Uterus (tissue), 2 donors: ENCODE measurements around the gene CYGB.

ENCODE experiments used
- POLR2A ChIP-seq, 2 donors: fragments of 450-650 bp; IDR thresholded peaks; one replicate each; pipeline ENCODE4 v1.6.1; 2016; ENCODE audit warnings: antibody characterized with exemption in 2 of 2, mild to moderate bottlenecking in 1 of 2, moderate library complexity in 1 of 2
- TF ChIP-seq, protein P1 (sequence below), 4 experiments: fragments of 200-600 bp in 2 of 4; fragments of 450-650 bp in 2 of 4; sonication (generic) in 2 of 4; IDR thresholded peaks; one replicate each; pipeline ENCODE4 v1.5.1; 2016 to 2019; ENCODE audit warnings: antibody characterized with exemption in 4 of 4, mild to moderate bottlenecking in 2 of 4, moderate library complexity in 1 of 4

DNA sequence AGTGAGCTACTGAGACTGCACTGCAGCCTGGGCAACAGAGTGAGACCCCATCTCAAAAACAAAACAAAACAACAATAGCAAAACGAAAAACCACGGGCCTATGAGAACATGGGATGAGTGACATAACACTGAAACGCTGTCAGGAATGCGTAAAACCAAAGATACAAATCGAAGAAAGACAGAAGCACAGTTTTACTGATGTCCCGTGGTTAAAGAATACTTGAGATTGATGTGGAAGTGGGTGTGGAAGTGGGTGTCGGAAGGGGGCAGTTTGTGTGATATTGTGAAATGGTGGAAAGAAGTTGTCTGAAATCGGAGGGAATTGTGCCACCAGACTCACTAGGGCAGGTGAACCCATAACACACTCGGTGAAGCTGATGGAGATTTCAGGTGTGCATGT lies 38.7 kb upstream of the CYGB start:
- TF ChIP-seq, protein P1, sequence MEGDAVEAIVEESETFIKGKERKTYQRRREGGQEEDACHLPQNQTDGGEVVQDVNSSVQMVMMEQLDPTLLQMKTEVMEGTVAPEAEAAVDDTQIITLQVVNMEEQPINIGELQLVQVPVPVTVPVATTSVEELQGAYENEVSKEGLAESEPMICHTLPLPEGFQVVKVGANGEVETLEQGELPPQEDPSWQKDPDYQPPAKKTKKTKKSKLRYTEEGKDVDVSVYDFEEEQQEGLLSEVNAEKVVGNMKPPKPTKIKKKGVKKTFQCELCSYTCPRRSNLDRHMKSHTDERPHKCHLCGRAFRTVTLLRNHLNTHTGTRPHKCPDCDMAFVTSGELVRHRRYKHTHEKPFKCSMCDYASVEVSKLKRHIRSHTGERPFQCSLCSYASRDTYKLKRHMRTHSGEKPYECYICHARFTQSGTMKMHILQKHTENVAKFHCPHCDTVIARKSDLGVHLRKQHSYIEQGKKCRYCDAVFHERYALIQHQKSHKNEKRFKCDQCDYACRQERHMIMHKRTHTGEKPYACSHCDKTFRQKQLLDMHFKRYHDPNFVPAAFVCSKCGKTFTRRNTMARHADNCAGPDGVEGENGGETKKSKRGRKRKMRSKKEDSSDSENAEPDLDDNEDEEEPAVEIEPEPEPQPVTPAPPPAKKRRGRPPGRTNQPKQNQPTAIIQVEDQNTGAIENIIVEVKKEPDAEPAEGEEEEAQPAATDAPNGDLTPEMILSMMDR (IDR thresholded peaks at IDR 0.05): no peak
- TF ChIP-seq POLR2A (IDR thresholded peaks at IDR 0.05): no peak
